ENCODE results near the gene TLX1. TPM values are rescaled to one million over a fixed set of nuclear protein-coding genes. Genes with fewer than 3 reads are reported as not detected.

The TLX1 gene
- total RNA-seq, result not detected

DNA sequence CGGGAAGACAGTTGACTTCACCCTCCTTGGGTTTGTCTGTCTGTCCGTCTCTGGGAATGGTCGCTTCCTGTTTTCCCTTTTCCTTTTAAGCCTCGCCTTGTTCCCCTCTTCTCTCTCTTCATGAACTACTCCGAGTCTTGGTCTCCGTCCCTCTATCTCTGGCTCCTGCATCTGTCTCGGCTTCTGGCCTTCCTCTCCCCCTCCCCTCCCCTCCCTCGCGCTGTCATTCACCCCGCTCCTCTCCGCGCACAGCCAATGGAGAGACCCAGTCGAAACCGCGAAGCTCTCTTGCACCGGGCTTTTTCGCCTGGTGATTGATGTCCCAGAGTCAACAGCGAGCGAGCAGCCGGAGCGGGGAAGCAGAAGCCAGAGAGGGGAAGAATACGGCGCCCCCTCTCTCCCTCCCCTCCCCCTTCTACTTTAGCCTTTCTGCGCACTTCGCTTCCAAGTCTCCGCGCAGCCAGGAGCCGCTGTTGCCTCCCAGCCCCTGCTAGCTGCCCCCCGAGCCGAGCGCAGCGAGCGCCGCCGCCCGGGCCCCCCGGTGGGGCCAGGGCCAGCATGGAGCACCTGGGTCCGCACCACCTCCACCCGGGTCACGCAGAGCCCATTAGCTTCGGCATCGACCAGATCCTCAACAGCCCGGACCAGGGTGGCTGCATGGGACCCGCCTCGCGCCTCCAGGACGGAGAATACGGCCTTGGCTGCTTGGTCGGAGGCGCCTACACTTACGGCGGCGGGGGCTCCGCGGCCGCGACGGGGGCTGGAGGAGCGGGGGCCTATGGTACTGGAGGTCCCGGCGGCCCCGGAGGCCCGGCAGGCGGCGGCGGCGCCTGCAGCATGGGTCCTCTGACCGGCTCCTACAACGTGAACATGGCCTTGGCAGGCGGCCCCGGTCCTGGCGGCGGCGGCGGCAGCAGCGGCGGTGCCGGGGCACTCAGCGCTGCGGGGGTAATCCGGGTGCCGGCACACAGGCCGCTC is at the start of gene TLX1:
TSS of gene TLX1 (plus strand) at position 317 of the 978 bp plus-strand sequence. CDS start at position 559, 242 bp downstream.
- H3K9me3 ChIP-seq, result no peaks in the 10 kb centered on the region
- no peaks in the 10 kb centered on the region for H3K36me3 ChIP-seq
- H3K27me3 ChIP-seq, result peaks cover 17% of the 10 kb centered on the region
- peak within 1 kb of the TSS; percentile 20 to 39 for H3K4me3 ChIP-seq
- DNase-seq (ENCODE audit: extremely low spot score in 2 of 2), result no peak
- no peak within 1 kb of the TSS for H3K27ac ChIP-seq
- peaks cover 29% of the 10 kb centered on the region for H3K4me1 ChIP-seq
- intact Hi-C loops (cut with DNase I), result no loop called here
- TF ChIP-seq POLR2A (IDR thresholded peaks at IDR 0.05), result no peak
- no peak for TF ChIP-seq POLR2AphosphoS5 (IDR thresholded peaks at IDR 0.05; ENCODE audit: insufficient read depth in 1 of 2, low read depth in 1 of 2)
- TF ChIP-seq, protein P1, sequence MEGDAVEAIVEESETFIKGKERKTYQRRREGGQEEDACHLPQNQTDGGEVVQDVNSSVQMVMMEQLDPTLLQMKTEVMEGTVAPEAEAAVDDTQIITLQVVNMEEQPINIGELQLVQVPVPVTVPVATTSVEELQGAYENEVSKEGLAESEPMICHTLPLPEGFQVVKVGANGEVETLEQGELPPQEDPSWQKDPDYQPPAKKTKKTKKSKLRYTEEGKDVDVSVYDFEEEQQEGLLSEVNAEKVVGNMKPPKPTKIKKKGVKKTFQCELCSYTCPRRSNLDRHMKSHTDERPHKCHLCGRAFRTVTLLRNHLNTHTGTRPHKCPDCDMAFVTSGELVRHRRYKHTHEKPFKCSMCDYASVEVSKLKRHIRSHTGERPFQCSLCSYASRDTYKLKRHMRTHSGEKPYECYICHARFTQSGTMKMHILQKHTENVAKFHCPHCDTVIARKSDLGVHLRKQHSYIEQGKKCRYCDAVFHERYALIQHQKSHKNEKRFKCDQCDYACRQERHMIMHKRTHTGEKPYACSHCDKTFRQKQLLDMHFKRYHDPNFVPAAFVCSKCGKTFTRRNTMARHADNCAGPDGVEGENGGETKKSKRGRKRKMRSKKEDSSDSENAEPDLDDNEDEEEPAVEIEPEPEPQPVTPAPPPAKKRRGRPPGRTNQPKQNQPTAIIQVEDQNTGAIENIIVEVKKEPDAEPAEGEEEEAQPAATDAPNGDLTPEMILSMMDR (IDR thresholded peaks at IDR 0.05), result no peak

DNA sequence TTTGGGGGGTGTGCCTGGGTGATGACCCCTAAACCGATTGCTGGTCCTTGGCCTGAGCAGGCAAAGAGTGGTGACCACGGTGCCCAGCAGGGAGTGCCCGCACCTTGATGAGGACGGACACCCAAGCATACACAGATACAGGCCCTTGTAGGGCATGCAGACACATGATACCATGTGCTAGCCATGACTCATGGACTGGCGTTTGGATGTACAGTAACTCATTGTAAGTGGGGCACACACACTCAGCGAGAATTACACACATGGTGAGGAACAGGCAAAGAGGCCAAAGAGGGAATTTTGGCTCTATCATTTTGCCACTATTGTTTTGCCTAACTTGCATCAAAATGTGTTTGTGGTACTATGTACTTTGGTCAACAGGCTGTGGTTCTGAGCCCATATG is 45.3 kb upstream of the TLX1 start:
- intact Hi-C loops (cut with DNase I), result no loop called here
- Histone ChIP-seq H3K27me3 (no peaks in the 10 kb centered on the region), H3K27ac (no peak overlapping the region), H3K4me1 (no peaks in the 10 kb centered on the region), H3K4me3 (no peak overlapping the region), H3K36me3 (no peaks in the 10 kb centered on the region), H3K9me3 (no peaks in the 10 kb centered on the region)
- TF ChIP-seq POLR2A (IDR thresholded peaks at IDR 0.05) (no peak), POLR2AphosphoS5 (IDR thresholded peaks at IDR 0.05; ENCODE audit: insufficient read depth in 1 of 2, low read depth in 1 of 2) (no peak)
- TF ChIP-seq, protein P1 (IDR thresholded peaks at IDR 0.05), result no peak
- no peak for DNase-seq (ENCODE audit: extremely low spot score in 2 of 2)

DNA sequence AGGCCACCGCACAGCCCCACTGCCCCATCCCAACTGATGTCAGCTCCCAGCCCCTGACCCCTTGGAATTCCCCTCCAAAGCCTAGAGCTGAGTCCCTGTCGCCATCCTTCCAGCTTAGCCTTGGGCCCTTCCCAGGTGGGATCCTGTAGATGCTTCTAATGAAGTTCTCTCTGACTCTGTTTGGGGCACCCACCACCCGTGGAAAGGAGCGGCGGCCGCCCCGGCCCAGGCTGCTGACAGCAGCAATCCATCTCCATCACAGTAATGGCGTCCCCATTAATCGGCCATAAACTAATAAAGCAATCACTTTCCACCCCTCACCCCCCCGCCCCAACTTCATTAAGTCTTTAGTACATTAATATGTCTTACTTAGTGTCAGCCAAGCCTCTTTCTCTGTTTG is 43.7 kb upstream of the TLX1 start:
- TF ChIP-seq, protein P1 (IDR thresholded peaks at IDR 0.05), result no peak
- TF ChIP-seq POLR2AphosphoS5 (IDR thresholded peaks at IDR 0.05; ENCODE audit: insufficient read depth in 1 of 2, low read depth in 1 of 2), result no peak
- no peak for TF ChIP-seq POLR2A (IDR thresholded peaks at IDR 0.05)
- intact Hi-C loops (cut with DNase I), result no loop called here
- Histone ChIP-seq H3K27me3 (no peaks in the 10 kb centered on the region), H3K36me3 (no peaks in the 10 kb centered on the region), H3K9me3 (no peaks in the 10 kb centered on the region), H3K27ac (no peak overlapping the region), H3K4me1 (no peaks in the 10 kb centered on the region), H3K4me3 (no peak overlapping the region)
- no peak for DNase-seq (ENCODE audit: extremely low spot score in 2 of 2)

DNA sequence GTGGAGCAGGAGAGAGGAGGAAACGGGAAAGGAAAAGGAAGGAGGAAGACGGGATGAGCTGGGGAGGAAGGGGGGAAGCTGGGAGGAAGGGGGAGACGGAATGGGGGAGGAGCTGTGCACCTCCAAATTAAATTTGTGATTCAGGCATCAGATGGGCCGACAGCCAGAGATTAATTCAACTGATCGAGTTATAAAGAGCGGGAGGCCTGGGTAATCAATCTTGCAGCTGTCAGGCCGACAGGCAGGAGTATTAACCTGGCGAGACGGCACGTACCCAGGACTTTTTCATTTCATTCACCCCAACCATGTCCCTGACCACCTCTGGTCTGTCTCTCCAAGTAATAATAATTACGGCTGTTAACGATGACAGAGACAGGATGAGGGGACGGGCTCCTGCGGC is 43.1 kb upstream of the TLX1 start:
- intact Hi-C loops (cut with DNase I), result no loop called here
- Histone ChIP-seq H3K27ac (no peak overlapping the region), H3K9me3 (no peaks in the 10 kb centered on the region), H3K27me3 (no peaks in the 10 kb centered on the region), H3K4me1 (no peaks in the 10 kb centered on the region), H3K36me3 (no peaks in the 10 kb centered on the region), H3K4me3 (no peak overlapping the region)
- TF ChIP-seq POLR2AphosphoS5 (IDR thresholded peaks at IDR 0.05; ENCODE audit: insufficient read depth in 1 of 2, low read depth in 1 of 2), result no peak
- TF ChIP-seq, protein P1 (IDR thresholded peaks at IDR 0.05), result no peak
- no peak for TF ChIP-seq POLR2A (IDR thresholded peaks at IDR 0.05)
- no peak for DNase-seq (ENCODE audit: extremely low spot score in 2 of 2)
